RWPE2 (cell line): ENCODE measurements around the gene RAP1GAP.

ENCODE experiments used
- ATAC-seq: fragments of 200-7000 bp; cut with Tn5 transposase; 3 replicates; pipeline ENCODE4 v1.9.1; 2021; ENCODE audit warnings: low read depth
- DNase-seq: peaks from one replicate; pipeline ENCODE4 v3.0.0-alpha.2; 2020; ENCODE audit warnings: low spot score
- H3K27ac ChIP-seq: fragments of 450-650 bp; 2 replicates; pipeline ENCODE4 v1.5.1; 2017; ENCODE audit warnings: mild to moderate bottlenecking; ENCODE audit not compliant: poor library complexity, severe bottlenecking
- H3K27me3 ChIP-seq: fragments of 250-450 bp; sonication (Bioruptor Pico); 2 replicates; pipeline ENCODE4 v1.5.1; 2021; ENCODE audit warnings: mild to moderate bottlenecking, moderate library complexity; ENCODE audit not compliant: insufficient read depth, poor library complexity, severe bottlenecking
- H3K36me3 ChIP-seq: fragments of 250-450 bp; sonication (Bioruptor Pico); 2 replicates; pipeline ENCODE4 v1.5.1; 2020; ENCODE audit warnings: low read depth, mild to moderate bottlenecking, moderate library complexity
- H3K4me1 ChIP-seq: fragments of 250-450 bp; sonication (Bioruptor Pico); 2 replicates; pipeline ENCODE4 v1.5.1; 2021; ENCODE audit warnings: mild to moderate bottlenecking, moderate library complexity; ENCODE audit not compliant: insufficient read depth, poor library complexity, severe bottlenecking
- H3K4me3 ChIP-seq: fragments of 250-450 bp; sonication (Bioruptor Pico); 2 replicates; pipeline ENCODE4 v1.5.1; 2021; ENCODE audit warnings: mild to moderate bottlenecking, moderate library complexity; ENCODE audit not compliant: severe bottlenecking
- H3K9me3 ChIP-seq: fragments of 250-450 bp; sonication (Bioruptor Pico); 2 replicates; pipeline ENCODE4 v1.5.1; 2021; ENCODE audit warnings: mild to moderate bottlenecking, moderate library complexity; ENCODE audit not compliant: severe bottlenecking
- TF ChIP-seq, protein P1 (sequence below): fragments of 450-650 bp; IDR thresholded peaks from one replicate; pipeline ENCODE4 v1.5.1; 2017; ENCODE audit warnings: mild to moderate bottlenecking, moderate library complexity; ENCODE audit not compliant: poor library complexity, severe bottlenecking

The RAP1GAP gene

DNA sequence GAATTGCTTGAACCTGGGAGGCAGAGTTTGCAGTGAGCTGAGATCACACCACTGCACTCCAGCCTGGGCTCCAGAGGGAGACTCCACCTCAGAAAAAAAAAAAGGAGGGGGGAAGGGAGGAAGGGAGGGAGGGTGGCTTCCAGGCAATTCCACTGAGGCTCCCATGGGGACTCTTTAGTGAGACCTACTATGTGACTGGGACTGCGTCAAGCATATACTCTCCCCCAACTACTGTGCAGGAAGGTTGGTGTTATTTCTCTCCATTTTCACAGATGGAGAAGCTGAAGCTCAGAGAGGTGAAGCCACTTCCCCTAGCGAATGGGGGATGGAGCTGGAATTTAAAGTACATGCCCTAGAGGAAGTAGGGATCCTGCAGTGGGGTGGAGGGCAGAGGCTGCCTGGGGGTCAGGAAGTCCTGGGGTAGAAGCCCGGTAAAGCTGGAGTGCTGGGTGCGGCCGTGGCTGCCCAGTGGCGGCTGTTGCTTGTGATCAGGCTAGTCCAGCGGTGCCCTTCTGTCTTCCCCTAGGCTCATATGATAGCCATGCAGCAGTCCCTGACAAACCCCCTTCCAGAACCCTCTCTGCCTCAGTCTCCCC is 40.3 kb downstream of the RAP1GAP start:
- TF ChIP-seq, protein P1, sequence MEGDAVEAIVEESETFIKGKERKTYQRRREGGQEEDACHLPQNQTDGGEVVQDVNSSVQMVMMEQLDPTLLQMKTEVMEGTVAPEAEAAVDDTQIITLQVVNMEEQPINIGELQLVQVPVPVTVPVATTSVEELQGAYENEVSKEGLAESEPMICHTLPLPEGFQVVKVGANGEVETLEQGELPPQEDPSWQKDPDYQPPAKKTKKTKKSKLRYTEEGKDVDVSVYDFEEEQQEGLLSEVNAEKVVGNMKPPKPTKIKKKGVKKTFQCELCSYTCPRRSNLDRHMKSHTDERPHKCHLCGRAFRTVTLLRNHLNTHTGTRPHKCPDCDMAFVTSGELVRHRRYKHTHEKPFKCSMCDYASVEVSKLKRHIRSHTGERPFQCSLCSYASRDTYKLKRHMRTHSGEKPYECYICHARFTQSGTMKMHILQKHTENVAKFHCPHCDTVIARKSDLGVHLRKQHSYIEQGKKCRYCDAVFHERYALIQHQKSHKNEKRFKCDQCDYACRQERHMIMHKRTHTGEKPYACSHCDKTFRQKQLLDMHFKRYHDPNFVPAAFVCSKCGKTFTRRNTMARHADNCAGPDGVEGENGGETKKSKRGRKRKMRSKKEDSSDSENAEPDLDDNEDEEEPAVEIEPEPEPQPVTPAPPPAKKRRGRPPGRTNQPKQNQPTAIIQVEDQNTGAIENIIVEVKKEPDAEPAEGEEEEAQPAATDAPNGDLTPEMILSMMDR: no peak
- no peaks in the 10 kb centered on the region for H3K27me3 ChIP-seq
- no peak for DNase-seq

DNA sequence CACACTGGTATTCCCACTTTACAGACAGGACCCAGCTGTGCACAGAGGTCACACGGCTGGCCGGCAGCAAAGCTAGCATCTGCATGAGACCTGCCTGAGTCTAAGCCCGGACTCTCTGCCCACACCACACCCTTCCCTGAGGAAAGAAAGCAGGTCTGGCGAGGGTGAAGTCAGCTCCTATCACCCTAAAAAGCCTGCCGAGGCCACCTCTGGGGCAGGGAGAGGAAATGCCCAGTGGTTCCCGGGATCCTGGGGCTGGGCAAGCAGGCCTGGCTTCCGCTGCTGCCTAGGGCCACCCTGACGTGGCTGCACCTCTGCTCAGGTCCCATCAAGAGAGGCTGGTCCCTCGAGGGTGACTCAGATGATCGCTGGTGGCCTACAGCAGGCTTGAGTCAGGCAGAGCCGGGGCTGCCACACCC is 42.2 kb downstream of the RAP1GAP start:
- DNase-seq (no peak), ATAC-seq (peak; percentile 57)
- no peaks in the 10 kb centered on the region for H3K27me3 ChIP-seq
- peak overlapping the region; percentile 28 for H3K27ac ChIP-seq
- H3K36me3 ChIP-seq: no peaks in the 10 kb centered on the region
- TF ChIP-seq, protein P1: no peak
- no peak overlapping the region for H3K4me3 ChIP-seq
- H3K4me1 ChIP-seq: peaks cover 5% of the 10 kb centered on the region
- H3K9me3 ChIP-seq: no peaks in the 10 kb centered on the region

More for the DNA sequence above, 40.3 kb downstream of the RAP1GAP start:
- peaks cover 5% of the 10 kb centered on the region for H3K4me1 ChIP-seq
- ATAC-seq: no peak
- H3K4me3 ChIP-seq: no peak overlapping the region
- no peaks in the 10 kb centered on the region for H3K36me3 ChIP-seq
- H3K9me3 ChIP-seq: no peaks in the 10 kb centered on the region
- no peak overlapping the region for H3K27ac ChIP-seq

DNA sequence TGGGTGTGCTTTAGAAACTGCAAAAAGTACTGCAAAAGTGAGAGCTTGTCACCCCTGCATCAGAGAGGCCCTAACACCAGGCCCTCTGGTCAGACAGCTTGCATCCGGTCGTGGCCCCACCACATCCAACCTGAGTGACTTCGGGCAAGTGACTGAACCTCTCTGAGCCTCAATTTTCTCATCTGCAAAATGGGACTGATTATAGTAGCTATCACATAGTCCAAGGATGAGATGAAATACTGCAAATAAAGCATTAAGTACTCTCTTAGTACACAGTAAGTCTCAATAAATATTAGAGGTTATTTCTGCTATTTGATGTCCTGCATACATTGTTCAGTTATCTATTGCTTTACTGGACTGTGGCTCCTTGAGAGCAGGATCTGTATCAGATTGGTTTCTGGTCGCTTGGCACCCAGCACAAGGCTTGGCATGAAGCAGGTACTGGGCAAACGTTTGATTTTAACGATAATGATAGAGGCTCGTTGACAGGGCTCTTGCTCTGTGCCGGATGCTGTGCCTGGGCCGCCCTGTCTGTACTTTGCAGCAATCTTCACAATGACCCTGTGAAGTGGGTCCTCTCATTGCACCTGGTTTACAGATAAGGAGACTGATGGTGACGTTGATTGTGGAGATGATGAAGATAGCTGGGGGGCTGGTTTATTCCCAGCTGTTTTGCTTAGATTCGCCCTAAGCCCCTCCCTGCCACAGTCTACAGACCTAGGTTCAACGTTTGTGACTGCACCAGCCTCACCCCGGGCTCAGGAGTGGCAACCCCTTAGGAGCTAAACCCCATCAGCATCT is 43.6 kb downstream of the RAP1GAP start:
- TF ChIP-seq, protein P1: no peak
- H3K27me3 ChIP-seq: no peaks in the 10 kb centered on the region
- DNase-seq (no peak), ATAC-seq (no peak)
- H3K36me3 ChIP-seq: no peaks in the 10 kb centered on the region
- peaks cover 5% of the 10 kb centered on the region for H3K4me1 ChIP-seq
- no peak overlapping the region for H3K4me3 ChIP-seq
- no peaks in the 10 kb centered on the region for H3K9me3 ChIP-seq
- H3K27ac ChIP-seq: no peak overlapping the region

DNA sequence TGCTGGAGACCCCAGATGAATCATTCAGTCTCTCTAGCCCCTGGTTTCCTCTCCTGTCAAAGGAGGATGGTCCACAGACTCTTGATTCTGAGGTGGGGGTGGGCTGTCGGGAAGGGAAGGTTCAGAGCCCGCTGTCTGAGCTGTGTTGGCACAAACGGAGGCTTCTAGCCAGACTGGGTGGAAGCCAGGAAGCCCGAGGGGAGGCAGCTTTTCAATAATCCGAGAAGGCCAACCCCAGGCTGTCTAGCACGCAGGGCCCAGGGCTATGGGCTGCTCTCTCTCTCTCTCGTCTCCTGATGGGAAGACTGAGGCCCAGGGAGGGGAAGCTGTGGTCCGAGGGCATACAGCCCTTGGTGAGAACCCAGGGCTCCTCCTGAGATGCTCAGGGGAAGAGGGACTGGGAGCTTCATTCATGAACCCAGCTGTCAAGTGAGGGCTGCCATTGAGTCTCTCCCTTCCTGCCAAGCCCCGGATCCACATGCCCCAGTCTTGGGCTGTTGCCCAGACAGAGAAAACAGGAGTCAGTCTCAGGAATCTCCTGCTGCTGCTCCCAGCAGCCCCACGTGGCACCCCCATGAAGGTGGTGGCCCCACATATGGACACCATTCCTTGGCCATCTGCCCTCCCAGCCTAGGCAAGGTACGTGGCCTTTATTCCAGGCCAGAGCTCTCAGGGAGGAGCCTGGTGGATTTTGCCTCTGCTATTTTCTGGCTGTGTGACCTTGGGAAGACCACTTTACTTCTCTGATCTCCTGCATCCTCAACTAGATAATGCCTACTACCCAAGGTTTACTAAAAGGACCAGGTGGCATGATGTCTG is 44.4 kb downstream of the RAP1GAP start:
- TF ChIP-seq, protein P1: no peak

More for the DNA sequence above, 44.4 kb downstream of the RAP1GAP start:
- H3K4me1 ChIP-seq: peaks cover 5% of the 10 kb centered on the region
- no peaks in the 10 kb centered on the region for H3K36me3 ChIP-seq
- H3K27ac ChIP-seq: no peak overlapping the region
- H3K27me3 ChIP-seq: no peaks in the 10 kb centered on the region
- ATAC-seq: no peak
- H3K9me3 ChIP-seq: no peaks in the 10 kb centered on the region
- H3K4me3 ChIP-seq: no peak overlapping the region
- no peak for DNase-seq
